GM13977 (cell line): Measurements from ENCODE around the gene SPPL3.
"Not testable (repeated sequence)": the region's sequence is repeated elsewhere in the genome, so short reads cannot be mapped to it uniquely, and the experiment has no call there.

Experiments
- DNase-seq: peaks from one replicate; pipeline ENCODE4 v3.0.0; 2012; ENCODE audit warnings: low spot score
- CTCF ChIP-seq: IDR thresholded peaks from 2 replicates; pipeline ENCODE4 v1.5.1; 2012; ENCODE audit warnings: mild to moderate bottlenecking, control low read depth; ENCODE audit not compliant: insufficient read depth; ENCODE audit errors: extremely low read depth, missing control alignments
- in situ Hi-C: fragments of 300-500 bp; cut with MboI; formaldehyde crosslinking; loops from one replicate; pipeline ENCODE4 v1.12.0; 2022; ENCODE audit warnings: low sequenced_read_pairs, low pct_unique_long_range_greater_than_20kb, mixed read lengths, inconsistent platforms; ENCODE audit not compliant: unreplicated experiment

The SPPL3 gene

GRCh38 chr12:120844297-120844696 is 59.9 kb downstream of the SPPL3 start:
- no peak for DNase-seq
- TF ChIP-seq CTCF: no peak
- in situ Hi-C loops: no loop called here

GRCh38 chr12:120843472-120843871 is 60.7 kb downstream of the SPPL3 start:
- in situ Hi-C loops: no loop called here
- no peak for DNase-seq
- TF ChIP-seq CTCF: no peak

DNA sequence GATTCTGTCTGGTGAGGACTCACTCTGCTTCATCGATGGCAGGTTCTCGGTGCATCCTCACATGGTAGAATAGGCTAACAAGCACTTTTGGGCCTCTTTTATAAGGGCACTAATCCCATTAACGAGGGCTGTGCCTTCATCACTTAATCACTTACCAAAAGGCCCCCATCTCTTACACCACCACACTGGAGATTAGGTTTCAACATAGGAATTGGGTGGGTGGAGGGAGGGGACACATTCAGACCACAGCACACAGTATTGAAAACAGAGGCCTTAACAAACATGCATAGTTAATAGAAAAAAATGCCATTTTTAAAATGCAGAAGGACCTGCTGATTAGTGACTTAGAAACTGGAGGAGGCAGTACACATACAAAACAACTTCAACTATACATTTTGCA is 61.6 kb downstream of the SPPL3 start:
- no peak for TF ChIP-seq CTCF
- in situ Hi-C loops: no loop called here
- DNase-seq: no peak

- no peak for DNase-seq
- in situ Hi-C loops: no loop called here
- no peak for TF ChIP-seq CTCF
These were observed 62.6 kb downstream of the SPPL3 start for GRCh38 chr12:120841525-120841924.

DNA sequence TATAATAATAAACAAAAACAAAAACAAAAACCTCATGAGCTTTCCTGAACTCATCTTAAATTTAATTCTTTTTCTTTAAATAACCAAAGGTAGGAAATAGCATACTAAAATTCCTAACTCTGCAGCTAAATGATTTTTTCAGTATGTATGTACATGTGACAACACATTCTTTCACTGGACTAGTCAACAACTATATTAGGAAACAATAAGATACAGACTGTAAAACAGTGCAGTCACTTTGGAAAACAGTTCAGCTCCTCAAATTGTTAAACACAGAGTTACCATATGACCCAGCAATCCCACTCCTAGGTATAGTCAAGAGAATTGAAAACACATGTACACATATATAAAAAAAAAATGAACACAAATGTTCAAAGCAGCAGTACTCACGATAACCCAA is 64.7 kb downstream of the SPPL3 start:
- in situ Hi-C loops: no loop called here
- TF ChIP-seq CTCF: no peak
- no peak for DNase-seq

GRCh38 chr12:120838629-120839383 is 65.4 kb downstream of the SPPL3 start:
- in situ Hi-C loops, DNase-seq: not testable (repeated sequence)

- in situ Hi-C loops: no loop called here
- TF ChIP-seq CTCF: no peak
- DNase-seq: no peak
These were observed 68.0 kb downstream of the SPPL3 start for GRCh38 chr12:120836114-120836684.
